Erythroblast (primary cell): Measurements from ENCODE around the gene PLCL1.

ENCODE experiments used
- GATA1 ChIP-seq: IDR thresholded peaks from 2 replicates; pipeline ENCODE4 v1.6.1; 2011; ENCODE audit warnings: low read depth, mild to moderate bottlenecking, control low read depth, low read length, moderate library complexity
- POLR2A ChIP-seq: IDR thresholded peaks from 2 replicates; pipeline ENCODE4 v1.6.1; 2011; ENCODE audit warnings: mild to moderate bottlenecking, low read length

GRCh38 chr2:197839327-197839726, 34.9 kb downstream of the PLCL1 start:
- TF ChIP-seq POLR2A (no peak), GATA1 (no peak)
